Measurements from ENCODE around the gene BSN. TPM values are rescaled to one million over a fixed set of nuclear protein-coding genes. Genes with fewer than 3 reads are reported as not detected.
A peak's percentile ranks its signal among the peaks of the same experiment; 100 is the strongest.

BSN gene
- polyA plus RNA-seq, 10 donors, result 0.63 to 1.2 (median 0.91) TPM

GRCh38 chr3:49602049-49602554, 47.8 kb downstream of the BSN start:
- no peak for DNase-seq

GRCh38 chr3:49602877-49603411, 48.7 kb downstream of the BSN start:
- no peak for DNase-seq

- no peak for DNase-seq
These were observed 52.1 kb downstream of the BSN start for GRCh38 chr3:49606427-49606826.

- DNase-seq, result peak in 2 of 3 donors; percentile 38 to 39
These were observed 52.9 kb downstream of the BSN start for GRCh38 chr3:49607105-49607591.

- DNase-seq, result no peak
These were observed 53.5 kb downstream of the BSN start for GRCh38 chr3:49607796-49608195.

- no peak for DNase-seq
These were observed 55.0 kb downstream of the BSN start for GRCh38 chr3:49609314-49609713.

GRCh38 chr3:49609815-49610214, 55.5 kb downstream of the BSN start:
- DNase-seq, result no peak

GRCh38 chr3:49610666-49611280, 56.5 kb downstream of the BSN start:
- DNase-seq, result no peak

- no peak for DNase-seq
These were observed 57.0 kb downstream of the BSN start for GRCh38 chr3:49611291-49611690.

GRCh38 chr3:49611719-49612118, 57.4 kb downstream of the BSN start:
- DNase-seq, result no peak

- DNase-seq, result no peak
These were observed 60.7 kb downstream of the BSN start for GRCh38 chr3:49614936-49615335.

GRCh38 chr3:49616061-49616460, 61.8 kb downstream of the BSN start:
- DNase-seq, result no peak

- DNase-seq, result peak in 2 of 3 donors; percentile 44 to 73
These were observed 62.2 kb downstream of the BSN start for GRCh38 chr3:49616491-49616941.

GRCh38 chr3:49617390-49618013, 63.2 kb downstream of the BSN start:
- no peak for DNase-seq

- DNase-seq, result no peak
These were observed 64.1 kb downstream of the BSN start for GRCh38 chr3:49618412-49618811.

- no peak for DNase-seq
These were observed 65.4 kb downstream of the BSN start for GRCh38 chr3:49619649-49620048.

GRCh38 chr3:49620728-49621127, 66.5 kb downstream of the BSN start:
- DNase-seq, result no peak

- no peak for DNase-seq
These were observed 68.8 kb downstream of the BSN start for GRCh38 chr3:49623071-49623470.

GRCh38 chr3:49625071-49625470, 70.8 kb downstream of the BSN start:
- no peak for DNase-seq

- peak in 1 of 3 donors; percentile 51 for DNase-seq
These were observed 71.9 kb downstream of the BSN start for GRCh38 chr3:49626101-49626581.

GRCh38 chr3:49626796-49627195, 72.5 kb downstream of the BSN start:
- DNase-seq, result no peak

GRCh38 chr3:49627634-49628033, 73.4 kb downstream of the BSN start:
- no peak for DNase-seq

- DNase-seq, result no peak
These were observed 74.0 kb downstream of the BSN start for GRCh38 chr3:49628249-49628648.
